A673 (cell line): ENCODE results near the gene MTRF1. TPM values are rescaled to one million over a fixed set of nuclear protein-coding genes. Genes with fewer than 3 reads are reported as not detected.

Source experiments
- BruUV-seq: library from RNA; stranded (reverse); fragments of 400-500 nt; replicated peaks from 2 replicates; lab custom pipeline; 2021; lab: Mats Ljungman, UMichigan
- CTCF ChIA-PET: fragments of 300-600 bp; sonication (Branson Sonifier 250); formaldehyde crosslinking; loops from one replicate; lab custom pipeline; 2022; ENCODE audit warnings: antibody characterized with exemption; lab: Charles Lee
- POLR2A ChIA-PET: fragments of 300-600 bp; sonication (Branson Sonifier 250); formaldehyde crosslinking; loops from one replicate; lab custom pipeline; 2022; ENCODE audit warnings: antibody characterized with exemption; ENCODE audit not compliant: low non-redundant PET; lab: Charles Lee
- DNase-seq: peaks from one replicate; pipeline ENCODE4 v3.0.0-alpha.2; 2015; ENCODE audit warnings: low spot score
- H3K27ac ChIP-seq: fragments of 200-600 bp; sonication (generic); 2 replicates; pipeline ENCODE4 v1.5.1; 2016; ENCODE audit warnings: mixed run types, low read depth, mild to moderate bottlenecking, mixed read lengths, antibody characterized with exemption, low read length; ENCODE audit not compliant: poor library complexity, severe bottlenecking
- H3K27me3 ChIP-seq: fragments of 200-600 bp; sonication (generic); replicated peaks from 2 replicates; pipeline ENCODE4 v1.6.1; 2017; ENCODE audit warnings: mixed run types, low read depth, mild to moderate bottlenecking, mixed read lengths, antibody characterized with exemption, low read length; ENCODE audit not compliant: insufficient read depth, poor library complexity
- H3K36me3 ChIP-seq: fragments of 200-600 bp; sonication (generic); 2 replicates; pipeline ENCODE4 v1.6.1; 2016; ENCODE audit warnings: mixed run types, mild to moderate bottlenecking, mixed read lengths, antibody characterized with exemption, low read length; ENCODE audit not compliant: insufficient read depth, poor library complexity, severe bottlenecking
- H3K4me1 ChIP-seq: fragments of 200-600 bp; sonication (generic); 2 replicates; pipeline ENCODE4 v1.6.1; 2017; ENCODE audit warnings: mixed run types, mild to moderate bottlenecking, mixed read lengths, antibody characterized with exemption, low read length; ENCODE audit not compliant: insufficient read depth, poor library complexity, severe bottlenecking
- H3K4me3 ChIP-seq: fragments of 200-600 bp; sonication (generic); 2 replicates; pipeline ENCODE4 v1.5.1; 2016; ENCODE audit warnings: low read depth, mixed run types, mild to moderate bottlenecking, mixed read lengths, low read length; ENCODE audit not compliant: poor library complexity, severe bottlenecking
- H3K9me3 ChIP-seq: fragments of 200-600 bp; sonication (generic); 2 replicates; pipeline ENCODE4 v1.6.1; 2016; ENCODE audit warnings: mixed run types, low read depth, mild to moderate bottlenecking, mixed read lengths, antibody characterized with exemption, low read length; ENCODE audit not compliant: poor library complexity, severe bottlenecking
- CTCF ChIP-seq: fragments of 300-800, 200-600 bp; sonication (generic); conservative IDR thresholded peaks from 2 replicates; pipeline ENCODE4 v1.5.1; 2017; ENCODE audit warnings: low read depth, mild to moderate bottlenecking, antibody characterized with exemption, low read length, moderate library complexity, mixed read lengths
- EZH2 ChIP-seq: fragments of 200-600 bp; sonication (generic); IDR thresholded peaks from 2 replicates; pipeline ENCODE4 v1.6.1; 2017; ENCODE audit warnings: borderline replicate concordance, low read depth, mild to moderate bottlenecking, mixed read lengths, antibody characterized with exemption, low read length; ENCODE audit not compliant: poor library complexity, severe bottlenecking
- intact Hi-C: fragments of 100-400 bp; cut with micrococcal nuclease; formaldehyde crosslinking; loops from one replicate; pipeline ENCODE4 v1.10.0; 2022; ENCODE audit not compliant: unreplicated experiment
- total RNA-seq: library from RNA; stranded (reverse); gene quantifications from 2 replicates; pipeline ENCODE4 v1.2.3, GENCODE V29; 2021

The MTRF1 gene
- total RNA-seq, 1 experiment from 2014 or later: 18.0 TPM

- intact Hi-C loops: no loop called here
Observed at GRCh38 chr13:41188584-41188983, 74.8 kb downstream of the MTRF1 start.

GRCh38 chr13:41186481-41186880 lies 76.9 kb downstream of the MTRF1 start:
- ChIA-PET POLR2A (no interaction called here), CTCF (no interaction called here)
- TF ChIP-seq CTCF: no peak
- no peak for TF ChIP-seq EZH2
- Histone ChIP-seq H3K36me3 (no peaks in the 10 kb centered on the region), H3K4me1 (no peaks in the 10 kb centered on the region), H3K27me3 (no peaks in the 10 kb centered on the region), H3K9me3 (no peaks in the 10 kb centered on the region), H3K4me3 (no peak overlapping the region), H3K27ac (no peak overlapping the region)
- intact Hi-C loops: no loop called here
- no peak for DNase-seq
- BruUV-seq: no TSS peak

More at GRCh38 chr13:41188584-41188983, 74.8 kb downstream of the MTRF1 start:
- no peak for DNase-seq
- no TSS peak for BruUV-seq
- TF ChIP-seq EZH2: no peak
- no peak for TF ChIP-seq CTCF
- no peak overlapping the region for H3K27ac ChIP-seq
- ChIA-PET CTCF (no interaction called here), POLR2A (no interaction called here)
- H3K4me3 ChIP-seq: no peak overlapping the region
- H3K36me3 ChIP-seq: no peaks in the 10 kb centered on the region
- H3K9me3 ChIP-seq: no peaks in the 10 kb centered on the region
- H3K27me3 ChIP-seq: no peaks in the 10 kb centered on the region
- no peaks in the 10 kb centered on the region for H3K4me1 ChIP-seq

- BruUV-seq: no TSS peak
- intact Hi-C loops: no loop called here
- ChIA-PET POLR2A (no interaction called here), CTCF (no interaction called here)
- H3K9me3 ChIP-seq: no peaks in the 10 kb centered on the region
- no peak for TF ChIP-seq EZH2
- no peak overlapping the region for H3K27ac ChIP-seq
- H3K36me3 ChIP-seq: no peaks in the 10 kb centered on the region
- H3K27me3 ChIP-seq: no peaks in the 10 kb centered on the region
- DNase-seq: no peak
- H3K4me3 ChIP-seq: no peak overlapping the region
- H3K4me1 ChIP-seq: no peaks in the 10 kb centered on the region
Observed at GRCh38 chr13:41182231-41182630, 81.1 kb downstream of the MTRF1 start.

- TF ChIP-seq EZH2: no peak
- BruUV-seq: no TSS peak
- Histone ChIP-seq H3K4me3 (no peak overlapping the region), H3K27me3 (no peaks in the 10 kb centered on the region), H3K9me3 (peaks cover 2% of the 10 kb centered on the region), H3K36me3 (no peaks in the 10 kb centered on the region), H3K4me1 (no peaks in the 10 kb centered on the region), H3K27ac (no peak overlapping the region)
- DNase-seq: no peak
- POLR2A ChIA-PET: no interaction called here
- CTCF ChIA-PET: no interaction called here
- intact Hi-C loops: loop anchor here (5.0 kb wide), 1 partner anchor 178 kb away; no protein-coding TSS in a partner anchor
Observed at GRCh38 chr13:41179593-41180250, 83.7 kb downstream of the MTRF1 start.
